OCI-LY7 (cell line): Measurements from ENCODE around the gene SMO. TPM values are rescaled to one million over a fixed set of nuclear protein-coding genes. Genes with fewer than 3 reads are reported as not detected.
A peak's percentile ranks its signal among the peaks of the same experiment; 100 is the strongest.
"Not testable (repeated sequence)": the region's sequence is repeated elsewhere in the genome, so short reads cannot be mapped to it uniquely, and the experiment has no call there.

Experiments used
- BruUV-seq: library from RNA; stranded (reverse); fragments of 400-500 nt; replicated peaks from 2 replicates; lab custom pipeline; 2021; lab: Mats Ljungman, UMichigan
- CTCF ChIA-PET: fragments of 300-600 bp; sonication (Branson Sonifier 250); formaldehyde crosslinking; loops from one replicate; lab custom pipeline; 2022; ENCODE audit warnings: antibody characterized with exemption; ENCODE audit not compliant: unreplicated experiment; lab: Charles Lee
- POLR2A ChIA-PET: fragments of 300-600 bp; sonication (Branson Sonifier 250); formaldehyde crosslinking; loops from one replicate; lab custom pipeline; 2022; ENCODE audit warnings: antibody characterized with exemption; lab: Charles Lee
- DNase-seq: peaks from one replicate; pipeline ENCODE4 v3.0.0-alpha.2; 2015; ENCODE audit warnings: low spot score
- H2AFZ ChIP-seq: fragments of 200-600 bp; sonication (generic), shearing (Covaris generic); 2 replicates; pipeline ENCODE4 v1.6.1; 2014; ENCODE audit warnings: mild to moderate bottlenecking, antibody characterized with exemption, low read length, moderate library complexity
- H3K27ac ChIP-seq: fragments of 200-600 bp; sonication (generic); 2 replicates; pipeline ENCODE4 v1.5.1; 2014; ENCODE audit warnings: mixed run types, low read depth, mild to moderate bottlenecking, moderate library complexity, low read length, inconsistent platforms; ENCODE audit not compliant: poor library complexity, severe bottlenecking
- H3K36me3 ChIP-seq: fragments of 200-600 bp; sonication (generic); 2 replicates; pipeline ENCODE4 v1.6.1; 2014; ENCODE audit warnings: mild to moderate bottlenecking, antibody characterized with exemption, low read length, moderate library complexity, mixed read lengths; ENCODE audit not compliant: insufficient read depth
- H3K4me1 ChIP-seq: fragments of 200-600 bp; sonication (generic); 2 replicates; pipeline ENCODE4 v1.5.1; 2014; ENCODE audit warnings: mild to moderate bottlenecking, low read length; ENCODE audit not compliant: insufficient read depth, poor library complexity, severe bottlenecking
- H3K4me2 ChIP-seq: fragments of 200-600 bp; sonication (generic); 2 replicates; pipeline ENCODE4 v1.6.1; 2014; ENCODE audit warnings: mild to moderate bottlenecking, low read length
- H3K4me3 ChIP-seq: fragments of 200-600 bp; sonication (generic); 2 replicates; pipeline ENCODE4 v1.5.1; 2014; ENCODE audit warnings: mild to moderate bottlenecking, low read depth, low read length; ENCODE audit not compliant: poor library complexity, severe bottlenecking
- H3K79me2 ChIP-seq: fragments of 200-600 bp; sonication (generic); 2 replicates; pipeline ENCODE4 v1.6.1; 2016; ENCODE audit warnings: low read depth, mild to moderate bottlenecking, low read length, moderate library complexity, mixed read lengths; ENCODE audit not compliant: insufficient read depth
- H3K9me2 ChIP-seq: fragments of 200-600 bp; sonication (generic); 2 replicates; pipeline ENCODE4 v1.6.1; 2016; ENCODE audit warnings: mild to moderate bottlenecking, low read length, mixed read lengths; ENCODE audit not compliant: insufficient read depth
- H3K9me3 ChIP-seq: fragments of 200-600 bp; sonication (generic); 2 replicates; pipeline ENCODE4 v1.6.1; 2014; ENCODE audit warnings: mild to moderate bottlenecking, mixed run types, low read length, mixed read lengths
- H4K20me1 ChIP-seq: fragments of 200-600 bp; sonication (generic); 2 replicates; pipeline ENCODE4 v1.6.1; 2014; ENCODE audit warnings: mild to moderate bottlenecking, antibody characterized with exemption, low read length, moderate library complexity, mixed read lengths; ENCODE audit not compliant: insufficient read depth
- EZH2phosphoT487 ChIP-seq: fragments of 200-600 bp; sonication (generic); IDR thresholded peaks from 2 replicates; pipeline ENCODE4 v1.6.1; 2018; ENCODE audit warnings: low read depth, borderline replicate concordance, mild to moderate bottlenecking, mixed run types, antibody characterized with exemption, low read length, moderate library complexity, mixed read lengths
- intact Hi-C: fragments of 100-400 bp; cut with micrococcal nuclease; formaldehyde crosslinking; loops from one replicate; pipeline ENCODE4 v1.10.0; 2022; ENCODE audit not compliant: unreplicated experiment
- total RNA-seq, 2 experiments: library from RNA; depleted of rRNA in 1 of 2; stranded (reverse); fragments of >200 nt in 1 of 2; shearing (Covaris generic) in 1 of 2; gene quantifications; 2 replicates each; pipeline ENCODE4 v1.2.3, GENCODE V29; 2014 to 2022
- TF ChIP-seq, protein P1 (sequence below): fragments of 200-600 bp; sonication (generic); conservative IDR thresholded peaks from 2 replicates; pipeline ENCODE4 v1.5.1; 2014; ENCODE audit warnings: mild to moderate bottlenecking, antibody characterized with exemption, low read length, moderate library complexity, mixed read lengths

SMO gene
- total RNA-seq, 2 experiments from 2014 or later, result 0.17 to 0.25 TPM

DNA sequence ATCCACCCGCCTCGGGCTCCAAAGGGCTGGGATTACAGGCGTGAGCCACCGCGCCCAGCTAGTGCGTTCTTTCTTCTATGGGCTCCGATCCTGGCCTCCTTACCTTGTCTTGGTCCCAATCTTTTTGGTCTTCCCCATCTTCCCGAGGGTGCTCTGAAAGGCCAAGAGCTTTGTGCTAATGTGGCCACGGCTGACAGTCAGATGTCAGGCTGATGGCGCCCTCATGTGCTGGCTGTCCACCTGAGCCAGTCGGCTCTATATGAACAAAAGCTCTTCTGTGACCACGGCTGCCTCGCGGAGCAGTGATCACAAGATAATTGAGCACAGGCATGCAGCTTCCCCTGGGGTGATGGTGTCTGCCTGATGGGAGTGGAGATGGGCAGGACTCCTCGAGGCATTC, 25.4 kb downstream of the SMO start:
- H3K4me2 ChIP-seq, result no peak overlapping the region
- H3K9me3 ChIP-seq, result no peaks in the 10 kb centered on the region
- BruUV-seq, result no TSS peak
- H4K20me1 ChIP-seq, result no peaks in the 10 kb centered on the region
- H3K4me3 ChIP-seq, result no peak overlapping the region
- H3K27ac ChIP-seq, result no peak overlapping the region
- no peaks in the 10 kb centered on the region for H3K79me2 ChIP-seq
- intact Hi-C loops, result loop anchor here (5.0 kb wide), 2 partner anchors 312 to 372 kb away; no protein-coding TSS in a partner anchor
- no peak overlapping the region for H2AFZ ChIP-seq
- TF ChIP-seq, protein P1, sequence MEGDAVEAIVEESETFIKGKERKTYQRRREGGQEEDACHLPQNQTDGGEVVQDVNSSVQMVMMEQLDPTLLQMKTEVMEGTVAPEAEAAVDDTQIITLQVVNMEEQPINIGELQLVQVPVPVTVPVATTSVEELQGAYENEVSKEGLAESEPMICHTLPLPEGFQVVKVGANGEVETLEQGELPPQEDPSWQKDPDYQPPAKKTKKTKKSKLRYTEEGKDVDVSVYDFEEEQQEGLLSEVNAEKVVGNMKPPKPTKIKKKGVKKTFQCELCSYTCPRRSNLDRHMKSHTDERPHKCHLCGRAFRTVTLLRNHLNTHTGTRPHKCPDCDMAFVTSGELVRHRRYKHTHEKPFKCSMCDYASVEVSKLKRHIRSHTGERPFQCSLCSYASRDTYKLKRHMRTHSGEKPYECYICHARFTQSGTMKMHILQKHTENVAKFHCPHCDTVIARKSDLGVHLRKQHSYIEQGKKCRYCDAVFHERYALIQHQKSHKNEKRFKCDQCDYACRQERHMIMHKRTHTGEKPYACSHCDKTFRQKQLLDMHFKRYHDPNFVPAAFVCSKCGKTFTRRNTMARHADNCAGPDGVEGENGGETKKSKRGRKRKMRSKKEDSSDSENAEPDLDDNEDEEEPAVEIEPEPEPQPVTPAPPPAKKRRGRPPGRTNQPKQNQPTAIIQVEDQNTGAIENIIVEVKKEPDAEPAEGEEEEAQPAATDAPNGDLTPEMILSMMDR, result peak; percentile 62
- no peak for TF ChIP-seq EZH2phosphoT487
- H3K9me2 ChIP-seq, result no peaks in the 10 kb centered on the region
- H3K4me1 ChIP-seq, result peaks cover 5% of the 10 kb centered on the region
- CTCF ChIA-PET, result interaction anchor here (0.6 to 1.1 kb wide), 2 partner anchors 31 to 50 kb away, joined by 3 to 4 read pairs; no protein-coding TSS in a partner anchor
- POLR2A ChIA-PET, result interaction anchor here (0.6 to 0.9 kb wide), 7 partner anchors 8 to 1073 kb away, joined by 3 to 7 read pairs (median 3); no protein-coding TSS in a partner anchor
- no peaks in the 10 kb centered on the region for H3K36me3 ChIP-seq
- DNase-seq, result peak; percentile 53

DNA sequence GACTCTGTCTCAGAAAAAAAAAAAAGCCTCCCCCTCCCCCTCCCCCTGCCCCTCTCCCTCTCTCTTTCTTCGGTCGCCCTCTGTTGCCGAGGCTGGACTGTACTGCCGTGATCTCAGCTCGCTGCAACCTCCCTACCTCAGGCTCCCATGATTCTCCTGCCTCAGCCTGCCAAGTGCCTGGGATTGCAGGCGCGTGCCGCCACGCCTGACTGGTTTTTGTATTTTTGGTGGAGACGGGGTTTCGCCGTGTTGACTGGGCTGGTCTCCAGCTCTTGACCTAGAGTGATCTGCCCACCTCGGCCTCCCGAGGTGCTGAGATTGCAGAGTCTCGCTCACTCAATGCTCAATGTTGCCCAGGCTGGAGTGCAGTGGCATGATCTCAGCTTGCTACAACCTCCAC, 27.3 kb downstream of the SMO start:
- POLR2A ChIA-PET, H3K4me3 ChIP-seq, H3K27ac ChIP-seq, BruUV-seq, H3K79me2 ChIP-seq, H2AFZ ChIP-seq, H4K20me1 ChIP-seq, DNase-seq, H3K9me2 ChIP-seq, CTCF ChIA-PET, H3K4me2 ChIP-seq, H3K9me3 ChIP-seq, H3K4me1 ChIP-seq, H3K36me3 ChIP-seq: not testable (repeated sequence)
- intact Hi-C loops, result loop anchor here (5.0 kb wide), 1 partner anchor 152 kb away; no protein-coding TSS in a partner anchor

DNA sequence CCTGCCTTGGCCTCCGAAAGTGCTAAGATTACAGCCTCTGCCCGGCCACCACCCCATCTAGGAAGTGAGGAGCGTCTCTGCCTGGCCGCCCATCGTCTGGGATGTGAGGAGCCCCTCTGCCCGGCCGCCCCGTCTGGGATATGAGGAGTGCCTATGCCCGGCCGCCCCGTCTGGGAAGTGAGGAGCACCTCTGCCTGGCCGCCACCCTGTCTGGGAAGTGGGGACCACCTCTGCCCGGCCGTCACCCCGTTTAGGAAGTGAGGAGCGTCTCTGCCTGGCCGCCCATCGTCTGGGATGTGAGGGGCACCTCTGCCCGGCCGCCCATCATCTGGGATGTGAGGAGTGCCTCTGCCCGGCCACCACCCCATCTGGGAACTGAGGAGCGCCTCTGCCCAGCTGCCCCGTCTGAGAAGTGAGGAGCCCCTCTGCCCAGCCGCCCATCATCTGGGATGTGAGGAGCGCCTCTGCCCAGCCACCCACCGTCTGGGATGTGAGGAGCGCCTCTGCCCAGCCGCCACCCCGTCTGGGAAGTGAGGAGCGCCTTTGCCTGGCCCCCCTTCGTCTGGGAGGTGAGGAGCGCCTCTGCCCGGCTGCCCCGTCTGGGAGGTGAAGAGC, 27.8 kb downstream of the SMO start:
- POLR2A ChIA-PET, H3K4me1 ChIP-seq, H3K4me3 ChIP-seq, CTCF ChIA-PET, BruUV-seq, H3K79me2 ChIP-seq, H3K36me3 ChIP-seq, H3K9me3 ChIP-seq, DNase-seq, H3K9me2 ChIP-seq, H3K27ac ChIP-seq, H2AFZ ChIP-seq, H3K4me2 ChIP-seq, H4K20me1 ChIP-seq: not testable (repeated sequence)
- intact Hi-C loops, result loop anchor here (5.0 kb wide), 1 partner anchor 151 kb away; no protein-coding TSS in a partner anchor

DNA sequence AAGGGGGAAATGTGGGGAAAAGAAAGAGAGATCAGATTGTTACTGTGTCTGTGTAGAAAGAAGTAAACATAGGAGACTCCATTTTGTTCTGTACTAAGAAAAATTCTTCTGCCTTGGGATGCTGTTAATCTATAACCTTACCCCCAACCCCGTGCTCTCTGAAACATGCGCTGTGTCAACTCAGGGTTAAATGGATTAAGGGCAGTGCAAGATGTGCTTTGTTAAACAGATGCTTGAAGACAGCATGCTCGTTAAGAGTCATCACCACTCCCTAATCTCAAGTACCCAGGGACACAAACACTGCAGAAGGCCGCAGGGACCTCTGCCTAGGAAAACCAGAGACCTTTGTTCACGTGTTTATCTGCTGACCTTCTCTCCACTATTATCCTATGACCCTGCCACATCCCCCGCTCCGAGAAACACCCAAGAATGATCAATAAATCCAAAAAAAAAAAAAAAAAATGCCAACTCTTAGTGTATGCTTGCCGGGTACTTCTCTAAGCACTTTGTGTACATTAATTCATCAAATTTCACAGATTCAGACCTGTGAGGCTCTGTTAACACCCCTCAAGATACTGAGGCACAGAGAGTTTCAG, 28.5 kb downstream of the SMO start:
- BruUV-seq, H3K27ac ChIP-seq, DNase-seq, CTCF ChIA-PET, H3K36me3 ChIP-seq, H3K9me2 ChIP-seq, H4K20me1 ChIP-seq, H3K79me2 ChIP-seq, H3K4me1 ChIP-seq, POLR2A ChIA-PET, H3K4me2 ChIP-seq, H3K4me3 ChIP-seq, H3K9me3 ChIP-seq, H2AFZ ChIP-seq: not testable (repeated sequence)
- intact Hi-C loops, result loop anchor here (5.0 kb wide), 1 partner anchor 150 kb away; no protein-coding TSS in a partner anchor
